ENCODE measurements around the gene PPP4R2.

Gene PPP4R2

DNA sequence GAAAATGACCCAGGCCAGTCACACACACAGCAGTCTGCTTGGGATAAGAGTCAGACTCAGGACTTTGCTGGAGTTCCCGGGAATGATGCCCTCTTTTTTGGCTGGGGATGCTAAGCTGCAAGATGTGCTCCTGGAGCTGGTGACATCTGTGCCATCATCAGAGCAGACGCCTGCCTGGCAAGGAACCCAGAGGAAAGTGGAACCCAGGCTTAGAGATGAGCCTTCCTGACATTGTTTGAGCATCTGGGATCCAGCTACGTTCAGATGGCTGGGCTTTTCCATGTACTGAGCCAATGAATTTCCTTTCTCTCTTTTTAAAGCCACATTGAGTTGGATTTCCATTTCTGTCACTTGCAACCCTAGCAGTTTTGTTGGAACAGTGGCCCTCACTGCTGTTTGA, 118.1 kb downstream of the PPP4R2 start:
- DNase-seq (ENCODE audit: low read depth): no peak

DNA sequence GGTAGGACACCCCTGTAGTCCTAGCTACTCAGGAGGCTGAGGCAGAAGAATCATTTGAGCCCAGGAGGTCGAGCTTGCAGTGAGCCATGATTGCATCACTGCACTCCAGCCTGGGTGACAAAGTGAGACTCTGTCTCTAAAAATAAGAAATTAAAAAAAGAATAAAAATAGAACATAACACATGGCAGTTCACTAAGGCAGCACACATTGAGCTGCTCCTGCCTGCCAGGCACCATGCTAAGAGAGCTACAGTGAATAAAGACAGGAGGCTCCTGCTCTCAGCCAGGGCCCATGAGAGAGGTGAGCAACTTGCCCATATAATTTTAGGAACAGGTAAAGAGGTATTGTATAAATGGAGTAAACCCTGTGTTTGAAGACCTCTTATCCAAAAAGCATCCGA, 119.2 kb downstream of the PPP4R2 start:
- no peak for DNase-seq (ENCODE audit: low read depth)
